ENCODE measurements around the gene NT5C2. TPM values are rescaled to one million over a fixed set of nuclear protein-coding genes. Genes with fewer than 3 reads are reported as not detected.
A peak's percentile ranks its signal among the peaks of the same experiment; 100 is the strongest.

The NT5C2 gene
- total and polyA plus RNA-seq, 2 of the 8 experiments (the other 6 are each of a cell fraction or from before 2014, with no cell fraction given), result 35.2 to 106 TPM

DNA sequence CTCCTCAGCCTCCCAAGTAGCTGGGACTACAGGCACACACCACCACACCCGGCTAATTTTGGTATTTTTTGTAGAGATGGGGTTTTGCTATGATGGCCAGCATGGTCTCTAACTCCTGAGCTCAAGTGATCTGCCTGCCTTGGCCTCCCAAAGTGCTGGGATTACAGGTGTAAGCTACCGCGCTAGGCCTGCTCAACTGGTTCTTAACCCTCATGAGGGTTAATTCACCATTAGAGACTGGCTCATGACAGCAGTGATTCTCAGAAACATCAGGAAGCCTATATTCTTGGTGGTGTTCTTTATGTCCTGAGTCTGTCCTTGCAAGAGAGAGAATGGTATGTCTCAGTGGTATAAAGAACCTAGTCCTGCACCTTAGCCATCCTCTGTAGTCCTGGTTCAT, 10.4 kb upstream of the NT5C2 start:
- peak overlapping the region; percentile 95; the same call in 1 of the 2 replicates for H2AK5ac ChIP-seq (ENCODE audit: low read depth, low read length)
- no peak overlapping the region for H3K23ac ChIP-seq (ENCODE audit: insufficient read length)
- no peak overlapping the region for H4K8ac ChIP-seq (ENCODE audit: extremely low read depth, insufficient read depth, low read length)
- no peaks in the 10 kb centered on the region for H3K23me2 ChIP-seq (ENCODE audit: low read depth, low read length)
- peak overlapping the region; percentile 99 for H2BK20ac ChIP-seq (ENCODE audit: low read length)
- H4K20me1 ChIP-seq (replicated peaks in 1 of 2; ENCODE audit: control insufficient read depth in 1 of 2, insufficient read depth in 2 of 2, low read length in 2 of 2), result no peaks in the 10 kb centered on the region
- no peaks in the 10 kb centered on the region for H3K79me1 ChIP-seq (ENCODE audit: low read depth, low read length)
- peak overlapping the region; percentile 93 for H2BK120ac ChIP-seq (replicated peaks; ENCODE audit: low read depth, low read length)
- H4K5ac ChIP-seq (ENCODE audit: insufficient read length, low read depth, low read length), result no peak overlapping the region
- H2BK15ac ChIP-seq (ENCODE audit: low read length), result 0 out of 2 replicates have a peak overlapping the region, but pooled peaks have one; percentile 72
- H3K18ac ChIP-seq (ENCODE audit: extremely low read depth, low read length), result peak overlapping the region; percentile 66; the same call in 1 of the 2 replicates
- no peak overlapping the region for H3K14ac ChIP-seq (ENCODE audit: insufficient read length)
- H3K4ac ChIP-seq (replicated peaks; ENCODE audit: insufficient read length, low read depth, low read length), result peak overlapping the region; percentile 6
- H3K36me3 ChIP-seq (ENCODE audit: control insufficient read depth in 2 of 4, insufficient read depth in 4 of 4, low read length in 3 of 4), result no peaks in the 10 kb centered on the region
- H2BK5ac ChIP-seq (ENCODE audit: low read depth, low read length), result peak overlapping the region; percentile 88; the same call in 1 of the 2 replicates
- no peaks in the 10 kb centered on the region for H3K79me2 ChIP-seq (ENCODE audit: control insufficient read depth in 1 of 2, insufficient read depth in 2 of 2, low read length in 2 of 2)
- 100% methylated on average over 3 of the region's 3 CpGs; no CpG with 5 or more reads in 1 of the 2 experiments for WGBS, 2 experiments (ENCODE audit: extremely low coverage in 1 of 2, insufficient coverage in 1 of 2, insufficient read length in 1 of 2, insufficient replicate concordance in 2 of 2, low coverage in 1 of 2, low lambda C conversion rate in 2 of 2, missing lambda C conversion rate in 1 of 2)
- peaks cover 3 to 14% (median 8%) of the 10 kb centered on the region in 4 experiments; a peak in 5 of 7 replicates for H3K4me1 ChIP-seq (replicated peaks in 1 of 4; ENCODE audit: control insufficient read depth in 3 of 4, insufficient read depth in 4 of 4, low read length in 3 of 4)
- H3K56ac ChIP-seq (replicated peaks; ENCODE audit: insufficient read length, low read depth, low read length), result no peak overlapping the region
- H3K9me3 ChIP-seq (ENCODE audit: insufficient read depth in 2 of 2, low read depth in 1 of 2, low read length in 1 of 2), result peaks cover 3 to 5% of the 10 kb centered on the region in 2 experiments
- H4K91ac ChIP-seq (replicated peaks; ENCODE audit: insufficient read length, low read length), result peak overlapping the region; percentile 36
- no peaks in the 10 kb centered on the region for H3K27me3 ChIP-seq (replicated peaks in 1 of 4; ENCODE audit: control insufficient read depth in 3 of 4, extremely low read depth in 1 of 4, insufficient read depth in 3 of 4, low read length in 3 of 4)
- H2AFZ ChIP-seq (ENCODE audit: low read length), result no peak overlapping the region
- CTCF ChIA-PET (ENCODE audit: partially characterized antibody), result interaction anchor here (0.6 to 2.9 kb wide), 5 partner anchors 17 to 80 kb away, joined by 3 to 9 read pairs (median 3); no protein-coding TSS in a partner anchor
- POLR2A ChIA-PET (ENCODE audit: partially characterized antibody), result interaction anchor here (0.6 to 2.0 kb wide), 5 partner anchors 10 to 395 kb away, joined by 3 to 11 read pairs (median 4); no protein-coding TSS in a partner anchor
- no peak overlapping the region for H3K4me3 ChIP-seq (ENCODE audit: extremely low read depth in 1 of 4, insufficient read depth in 2 of 4, low read depth in 3 of 4, low read length in 4 of 4)
- peak overlapping the region; percentile 98 for H2BK12ac ChIP-seq (ENCODE audit: low read depth, low read length)
- no peak overlapping the region for H3K27ac ChIP-seq (ENCODE audit: low read depth, low read length)
- no peak overlapping the region for H3K9ac ChIP-seq (replicated peaks in 1 of 4; ENCODE audit: extremely low read depth in 1 of 4, low read depth in 3 of 4, low read length in 3 of 4)
- FAIRE-seq (no peak), DNase-seq (ENCODE audit: low read depth in 1 of 2, low spot score in 2 of 2) (no peak)
- no peak overlapping the region for H3K4me2 ChIP-seq (ENCODE audit: insufficient read depth in 1 of 2, low read depth in 2 of 2, low read length in 2 of 2)
- TF ChIP-seq MAFK (IDR thresholded peaks at IDR 0.05; ENCODE audit: low read depth, low read length), result no peak
- TF ChIP-seq POLR2A (IDR thresholded peaks at IDR 0.05; ENCODE audit: control extremely low read depth in 1 of 2, low read depth in 2 of 2, low read length in 2 of 2), result no peak
- TF ChIP-seq EGR1 (IDR thresholded peaks at IDR 0.05; ENCODE audit: borderline replicate concordance, low read depth, low read length), result no peak
- TF ChIP-seq BRCA1 (IDR thresholded peaks at IDR 0.05; ENCODE audit: low read depth, low read length), result no peak
- no peak for TF ChIP-seq CTBP2 (IDR thresholded peaks at IDR 0.05; ENCODE audit: borderline replicate concordance, insufficient read depth, insufficient read length, low read length)
- TF ChIP-seq GABPA (IDR thresholded peaks at IDR 0.05; ENCODE audit: borderline replicate concordance, insufficient read depth, low read length), result no peak
- no peak for TF ChIP-seq ZNF274 (IDR thresholded peaks at IDR 0.05; ENCODE audit: borderline replicate concordance, extremely low read depth, low read length)
- TF ChIP-seq, protein P1, sequence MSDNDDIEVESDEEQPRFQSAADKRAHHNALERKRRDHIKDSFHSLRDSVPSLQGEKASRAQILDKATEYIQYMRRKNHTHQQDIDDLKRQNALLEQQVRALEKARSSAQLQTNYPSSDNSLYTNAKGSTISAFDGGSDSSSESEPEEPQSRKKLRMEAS (IDR thresholded peaks at IDR 0.05), result no peak
- no peak for TF ChIP-seq CEBPB (IDR thresholded peaks at IDR 0.05; ENCODE audit: low read depth, low read length)
- TF ChIP-seq, protein P2, sequence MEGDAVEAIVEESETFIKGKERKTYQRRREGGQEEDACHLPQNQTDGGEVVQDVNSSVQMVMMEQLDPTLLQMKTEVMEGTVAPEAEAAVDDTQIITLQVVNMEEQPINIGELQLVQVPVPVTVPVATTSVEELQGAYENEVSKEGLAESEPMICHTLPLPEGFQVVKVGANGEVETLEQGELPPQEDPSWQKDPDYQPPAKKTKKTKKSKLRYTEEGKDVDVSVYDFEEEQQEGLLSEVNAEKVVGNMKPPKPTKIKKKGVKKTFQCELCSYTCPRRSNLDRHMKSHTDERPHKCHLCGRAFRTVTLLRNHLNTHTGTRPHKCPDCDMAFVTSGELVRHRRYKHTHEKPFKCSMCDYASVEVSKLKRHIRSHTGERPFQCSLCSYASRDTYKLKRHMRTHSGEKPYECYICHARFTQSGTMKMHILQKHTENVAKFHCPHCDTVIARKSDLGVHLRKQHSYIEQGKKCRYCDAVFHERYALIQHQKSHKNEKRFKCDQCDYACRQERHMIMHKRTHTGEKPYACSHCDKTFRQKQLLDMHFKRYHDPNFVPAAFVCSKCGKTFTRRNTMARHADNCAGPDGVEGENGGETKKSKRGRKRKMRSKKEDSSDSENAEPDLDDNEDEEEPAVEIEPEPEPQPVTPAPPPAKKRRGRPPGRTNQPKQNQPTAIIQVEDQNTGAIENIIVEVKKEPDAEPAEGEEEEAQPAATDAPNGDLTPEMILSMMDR (IDR thresholded peaks at IDR 0.05; ENCODE audit: control extremely low read depth in 1 of 3, insufficient read depth in 1 of 3, low read depth in 1 of 3, low read length in 3 of 3), result no peak
- no peak for TF ChIP-seq HDAC2 (IDR thresholded peaks at IDR 0.05; ENCODE audit: borderline replicate concordance in 1 of 2, low read depth in 2 of 2, low read length in 2 of 2)
